Activated CD4-positive, alpha-beta T cell treated with anti-CD3 and anti-CD28 coated beads, Interleukin-2, amount 50 U/mL, for 24 hours (primary cell): Measurements from ENCODE around the gene APP.

Experiments used
- DNase-seq, 2 donors: peaks; one replicate each; pipeline ENCODE4 v3.0.0-alpha.2; 2020; ENCODE audit warnings: low read depth in 1 of 2, low spot score in 1 of 2

Gene APP

GRCh38 chr21:25837533-25838265 is 332.9 kb downstream of the APP start:
- DNase-seq, result no peak

GRCh38 chr21:25836396-25836795 is 334.2 kb downstream of the APP start:
- DNase-seq, result no peak

- DNase-seq, result no peak
Observed at GRCh38 chr21:25834381-25834780, 336.2 kb downstream of the APP start.

GRCh38 chr21:25831300-25831960 is 339.1 kb downstream of the APP start:
- DNase-seq, result no peak
